Activated T-cell treated with anti-CD3 and anti-CD28 coated beads, Interleukin-2, amount 50 U/mL, for 1 hour (primary cell): ENCODE data around the gene RAET1E.
A peak's percentile ranks its signal among the peaks of the same experiment; 100 is the strongest.
"Not testable (repeated sequence)": the region's sequence is repeated elsewhere in the genome, so short reads cannot be mapped to it uniquely, and the experiment has no call there.

Source experiments
- DNase-seq: peaks from one replicate; pipeline ENCODE4 v3.0.0-alpha.2; 2020

RAET1E gene, protein sequence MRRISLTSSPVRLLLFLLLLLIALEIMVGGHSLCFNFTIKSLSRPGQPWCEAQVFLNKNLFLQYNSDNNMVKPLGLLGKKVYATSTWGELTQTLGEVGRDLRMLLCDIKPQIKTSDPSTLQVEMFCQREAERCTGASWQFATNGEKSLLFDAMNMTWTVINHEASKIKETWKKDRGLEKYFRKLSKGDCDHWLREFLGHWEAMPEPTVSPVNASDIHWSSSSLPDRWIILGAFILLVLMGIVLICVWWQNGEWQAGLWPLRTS

GRCh38 chr6:149897855-149898744 is at the start of gene RAET1E:
TSS of gene RAET1E (minus strand) at chr6:149898113. CDS start at chr6:149890901, 7,212 bp downstream.
- DNase-seq, result no peak

DNA sequence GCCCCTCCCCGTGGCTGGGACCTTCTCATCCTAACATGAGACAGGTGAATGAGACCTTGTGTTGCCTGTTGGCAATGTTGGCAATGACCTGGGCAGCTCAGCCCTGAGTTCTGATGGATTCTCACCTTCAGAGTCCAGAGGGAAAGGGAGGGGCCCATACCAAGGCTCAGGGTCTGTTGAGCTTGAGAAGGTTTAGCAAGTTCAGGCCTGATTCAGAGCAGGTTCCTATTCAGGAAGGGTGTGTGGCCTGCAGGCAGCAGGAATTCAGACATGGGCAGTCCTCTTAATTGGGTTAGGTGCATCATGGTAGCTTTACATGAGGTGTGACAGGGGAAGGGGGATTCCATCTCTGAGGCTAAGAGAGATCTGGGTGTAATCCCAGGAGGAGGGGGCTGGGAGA is 49.6 kb upstream of the RAET1E start:
- not testable (repeated sequence) for DNase-seq

GRCh38 chr6:149946631-149947030 is 48.7 kb upstream of the RAET1E start:
- DNase-seq, result not testable (repeated sequence)

DNA sequence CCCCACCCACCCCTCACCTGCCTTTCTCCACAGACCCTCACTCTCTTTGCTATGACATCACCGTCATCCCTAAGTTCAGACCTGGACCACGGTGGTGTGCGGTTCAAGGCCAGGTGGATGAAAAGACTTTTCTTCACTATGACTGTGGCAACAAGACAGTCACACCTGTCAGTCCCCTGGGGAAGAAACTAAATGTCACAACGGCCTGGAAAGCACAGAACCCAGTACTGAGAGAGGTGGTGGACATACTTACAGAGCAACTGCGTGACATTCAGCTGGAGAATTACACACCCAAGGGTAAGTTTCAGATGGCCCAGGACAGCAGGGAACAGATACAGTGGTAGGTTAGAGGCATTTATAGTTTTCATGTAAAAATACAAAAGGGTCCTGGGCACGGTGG is 47.4 kb upstream of the RAET1E start:
- DNase-seq, result not testable (repeated sequence)

DNA sequence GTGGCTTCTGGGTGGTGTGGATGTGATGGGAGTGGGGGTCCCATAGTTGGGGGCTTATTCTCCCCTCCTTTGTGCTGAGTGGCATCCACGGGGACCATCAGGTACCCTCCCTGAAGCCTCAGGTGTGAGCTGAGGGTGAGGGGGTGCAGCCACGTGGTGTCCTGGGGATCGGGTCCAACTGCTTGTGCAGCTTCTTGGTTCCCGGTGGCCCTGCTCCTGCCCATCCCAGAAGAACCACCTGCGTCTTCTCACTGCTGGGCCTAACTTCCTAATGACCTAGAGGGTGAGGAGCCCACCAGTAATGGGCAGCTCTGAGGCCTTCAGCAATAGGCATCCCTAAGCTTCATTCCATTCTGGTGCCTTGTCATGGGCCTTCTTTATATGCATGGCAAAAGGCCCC is 45.4 kb upstream of the RAET1E start:
- peak; percentile 19 for DNase-seq

GRCh38 chr6:149942461-149942829 is 44.5 kb upstream of the RAET1E start:
- DNase-seq, result peak; percentile 32

DNA sequence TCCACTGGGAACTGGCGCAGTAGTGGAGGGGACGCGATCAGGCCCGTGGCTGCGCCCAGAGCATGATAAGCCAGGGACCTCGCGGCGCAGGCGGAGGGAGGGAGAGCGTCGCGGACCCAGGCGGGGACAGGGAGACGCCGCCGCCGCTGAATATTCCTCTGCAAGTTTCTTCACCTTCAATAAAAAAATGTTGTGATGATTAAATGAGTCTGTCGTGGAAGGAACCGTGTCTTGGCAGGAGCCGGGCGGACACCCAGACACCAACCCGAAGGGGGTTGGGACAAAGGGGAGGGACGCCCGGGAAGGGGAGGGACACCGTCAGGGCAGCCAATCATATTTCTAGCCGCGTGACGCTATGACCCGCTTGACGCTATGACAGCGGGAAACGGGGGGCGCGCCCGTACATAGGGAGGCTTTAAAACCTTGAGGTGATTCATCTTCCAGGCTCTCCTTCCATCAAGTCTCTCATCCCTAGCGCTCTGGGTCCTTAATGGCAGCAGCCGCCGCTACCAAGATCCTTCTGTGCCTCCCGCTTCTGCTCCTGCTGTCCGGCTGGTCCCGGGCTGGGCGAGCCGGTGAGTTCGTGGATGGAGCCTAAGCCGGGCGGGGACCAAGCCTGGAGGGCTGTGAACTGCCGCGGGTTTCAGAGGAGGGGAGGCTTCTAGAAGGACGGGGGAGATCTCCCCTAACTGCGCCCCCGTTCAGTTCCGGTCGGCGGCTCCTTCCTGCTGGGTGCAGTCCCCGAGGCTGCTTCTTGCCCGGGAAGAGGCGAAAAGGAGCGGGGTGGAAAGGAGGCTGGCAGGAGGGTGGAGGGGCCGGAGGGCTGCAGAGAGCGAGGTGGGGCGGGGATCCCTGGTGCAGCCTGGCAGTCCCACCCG is 43.9 kb upstream of the RAET1E start, which contains the start of gene ULBP2:
Gene ULBP2 (plus strand): TSS at position 432 of the 878 bp plus-strand sequence. CDS start 59 bp downstream, at position 491.
- DNase-seq, result peak; percentile 92

- DNase-seq, result peak; percentile 22
These were observed 42.7 kb upstream of the RAET1E start for GRCh38 chr6:149940672-149940982.

GRCh38 chr6:149939909-149940671 is 42.2 kb upstream of the RAET1E start:
- DNase-seq, result peak; percentile 17

DNA sequence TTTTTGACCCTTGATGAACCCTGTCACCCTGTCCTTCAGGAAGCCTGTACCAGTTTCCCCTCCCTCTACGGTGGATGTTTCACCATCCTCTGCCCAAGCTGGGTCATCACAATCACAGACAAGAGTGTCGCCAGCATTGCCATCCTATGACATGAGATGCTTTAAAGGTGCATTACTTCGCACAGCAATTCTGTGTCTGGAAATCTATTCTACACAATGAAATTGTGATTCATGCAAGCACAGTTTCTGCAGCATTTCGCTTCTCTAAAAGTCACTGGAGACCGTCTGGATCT is 41.4 kb upstream of the RAET1E start:
- DNase-seq, result peak; percentile 19

DNA sequence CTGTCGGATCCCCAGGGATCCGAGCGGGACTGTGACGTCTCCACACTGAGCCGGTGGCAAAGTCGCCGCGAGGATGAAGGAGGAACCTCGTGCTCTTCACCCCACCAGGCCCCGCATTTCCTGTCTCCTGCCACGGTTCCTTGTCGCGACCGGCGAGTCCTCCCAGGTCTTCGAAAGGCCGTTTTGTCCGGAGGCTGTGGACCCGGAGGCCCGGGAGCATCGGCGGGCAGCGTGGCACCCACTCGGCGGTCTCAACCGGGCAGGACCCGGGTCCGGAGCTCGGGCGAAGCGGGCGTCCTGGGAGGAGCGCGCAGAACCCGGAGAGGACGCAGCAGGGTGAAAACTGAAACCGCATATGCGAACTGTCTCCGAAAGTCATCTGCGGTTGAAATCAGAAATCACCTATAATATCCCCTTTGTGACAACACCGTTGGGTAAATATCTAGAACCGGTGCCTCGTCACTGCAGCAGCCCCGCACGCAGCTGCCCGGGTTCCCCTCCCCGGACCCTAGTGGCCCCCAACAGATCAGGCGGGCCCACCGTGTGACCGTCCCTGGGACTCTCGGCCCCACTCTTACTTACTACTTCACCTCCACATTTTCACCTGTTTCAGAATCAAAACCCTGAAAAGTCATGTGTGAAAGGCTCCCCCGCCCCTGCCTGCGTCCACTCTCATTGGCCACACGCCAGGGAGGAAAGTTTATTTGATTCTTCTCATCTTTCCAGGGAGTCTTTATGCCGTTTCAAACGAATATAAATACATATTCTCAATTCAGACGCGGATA is 40.9 kb upstream of the RAET1E start:
- DNase-seq, result peak; percentile 62

DNA sequence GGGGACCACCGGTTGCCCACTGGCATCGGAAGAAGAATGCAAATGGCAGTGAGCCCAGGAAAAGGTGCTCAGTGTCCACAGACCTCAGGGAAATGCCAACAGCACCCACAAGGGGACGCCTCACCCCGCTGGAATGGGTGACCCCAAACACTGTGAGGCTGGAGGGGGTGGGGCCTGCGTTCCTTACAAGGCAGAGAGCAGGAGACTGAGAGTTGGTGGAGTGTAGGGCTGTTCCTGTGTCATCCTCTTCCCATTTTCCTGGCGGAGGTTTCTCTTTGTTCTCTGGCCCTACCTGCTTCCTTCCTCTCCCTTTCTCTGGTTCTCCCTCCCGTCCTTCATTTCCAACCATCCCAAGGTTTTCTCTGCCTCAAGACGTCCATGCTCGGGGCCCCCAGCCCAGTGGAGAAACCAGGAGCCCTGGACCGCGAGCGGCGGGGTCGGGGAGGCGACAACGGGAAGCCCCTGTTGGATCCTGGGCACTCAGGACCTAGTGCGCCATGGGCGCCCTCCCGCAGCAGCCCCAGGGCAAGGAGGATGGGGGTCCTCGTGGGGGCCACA is 40.2 kb upstream of the RAET1E start:
- not testable (repeated sequence) for DNase-seq

GRCh38 chr6:149936743-149937142 is 38.8 kb upstream of the RAET1E start:
- peak; percentile 4 for DNase-seq

DNA sequence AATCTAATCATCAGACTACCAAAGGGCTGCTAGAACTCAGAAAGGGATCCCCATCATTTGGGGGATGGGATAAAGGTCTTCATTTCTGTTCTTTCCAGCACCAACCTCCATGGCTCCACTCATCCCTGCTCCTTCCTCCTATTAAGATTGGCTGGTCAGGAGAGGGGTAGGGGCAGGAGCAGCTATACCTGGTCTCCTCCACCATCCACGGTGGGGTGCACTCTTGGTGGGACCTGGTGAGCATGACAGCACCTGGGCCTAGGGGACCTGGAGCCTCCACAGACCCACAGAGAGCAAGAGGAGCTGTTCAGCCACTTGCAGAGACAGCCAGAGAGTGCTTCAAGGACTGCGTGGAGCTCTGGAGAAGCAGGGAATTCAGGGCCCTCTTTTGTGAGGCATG is 37.8 kb upstream of the RAET1E start:
- DNase-seq, result peak; percentile 16

GRCh38 chr6:149935246-149935645 is 37.3 kb upstream of the RAET1E start:
- peak; percentile 14 for DNase-seq

- peak; percentile 66 for DNase-seq
These were observed 36.6 kb upstream of the RAET1E start for GRCh38 chr6:149934249-149935156.

DNA sequence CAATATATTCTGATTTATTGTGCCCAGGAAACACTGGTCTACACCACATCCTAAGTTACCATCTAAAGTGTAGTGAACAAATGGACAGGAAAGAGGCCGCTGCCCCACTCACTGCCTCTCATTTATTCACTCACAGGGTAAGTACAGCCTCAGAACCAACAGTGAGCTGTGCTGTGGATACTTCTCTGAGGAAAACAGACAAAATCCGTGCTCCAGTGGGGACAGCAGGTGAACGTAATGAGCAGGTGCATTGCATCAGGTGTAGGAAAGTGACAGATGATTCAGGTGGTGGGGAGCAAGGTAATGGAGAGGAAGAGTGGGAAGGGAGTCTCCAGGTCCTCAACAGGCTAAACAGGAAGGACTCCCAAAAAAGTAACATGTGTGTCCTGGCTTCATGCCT is 35.5 kb upstream of the RAET1E start:
- peak; percentile 14 for DNase-seq

DNA sequence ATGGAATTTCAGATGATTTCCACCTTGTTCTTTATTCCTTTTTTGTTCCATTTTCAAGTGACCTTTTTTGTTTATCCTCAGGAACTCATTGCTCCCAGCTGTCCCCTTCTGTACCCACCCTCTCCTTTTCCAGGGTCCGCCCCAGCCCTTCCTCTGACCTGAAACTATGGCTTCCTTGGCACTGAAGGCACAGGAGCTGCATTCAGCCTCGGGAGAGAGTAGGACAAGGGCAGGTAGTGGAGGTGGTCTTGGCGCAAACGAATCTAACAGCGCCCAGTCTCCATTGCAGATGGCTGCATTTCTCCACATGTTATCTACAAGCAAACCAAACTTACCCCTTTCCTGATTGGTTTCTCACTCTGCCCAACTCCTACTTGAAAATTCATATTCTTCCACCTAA is 35.1 kb upstream of the RAET1E start:
- peak; percentile 6 for DNase-seq

DNA sequence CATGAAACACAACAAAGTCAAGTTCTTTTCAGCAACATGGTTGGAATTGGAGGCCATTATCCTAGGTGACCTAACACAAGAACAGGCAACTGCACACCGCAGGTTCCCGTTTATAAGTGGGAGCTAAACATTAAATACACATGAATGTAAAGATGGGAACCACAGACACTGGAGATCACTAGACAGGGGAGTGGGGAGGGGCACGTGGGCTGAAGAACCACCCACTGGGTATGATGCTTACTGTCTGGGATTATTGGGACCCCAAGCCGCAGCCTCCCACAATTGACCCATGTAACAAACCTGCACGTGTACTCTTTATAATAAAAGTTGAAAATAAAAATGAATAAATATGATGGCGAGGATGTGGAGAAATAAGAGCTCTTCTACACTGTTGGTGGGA is 33.6 kb upstream of the RAET1E start:
- DNase-seq, result no peak

DNA sequence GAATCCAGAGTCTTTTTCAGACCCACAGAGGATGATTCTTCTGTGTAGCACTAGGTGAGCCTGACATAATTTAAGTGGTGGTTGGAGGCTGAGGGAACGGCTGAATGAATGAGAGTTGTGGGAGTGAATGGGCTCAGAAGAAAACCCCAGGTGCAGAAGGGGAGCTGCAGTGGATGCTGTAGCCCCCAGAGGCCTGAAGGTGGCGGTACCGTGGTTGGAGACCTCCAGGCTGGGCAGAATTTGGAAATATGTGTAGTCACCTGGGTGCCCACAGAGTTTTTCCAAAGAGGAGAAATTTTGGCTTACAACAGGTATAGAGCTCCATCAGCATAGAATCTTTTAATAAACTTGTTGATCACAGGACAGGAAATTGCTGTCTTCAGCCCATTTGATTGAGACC is 31.5 kb upstream of the RAET1E start:
- DNase-seq, result peak; percentile 30
